MM.1S (cell line): Measurements from ENCODE around the gene TUBB6.

Experiments used
- CTCF ChIP-seq: fragments of 300-600 bp; sonication (generic); IDR thresholded peaks from 2 replicates; pipeline ENCODE4 v1.5.1; 2016; ENCODE audit warnings: antibody characterized with exemption, low read length, mixed read lengths
- EZH2 ChIP-seq: fragments of 300-600 bp; sonication (generic); optimal IDR thresholded peaks from 2 replicates; pipeline ENCODE3; 2017; ENCODE audit warnings: low read depth, mild to moderate bottlenecking, antibody characterized with exemption, low read length, mixed read lengths

DNA sequence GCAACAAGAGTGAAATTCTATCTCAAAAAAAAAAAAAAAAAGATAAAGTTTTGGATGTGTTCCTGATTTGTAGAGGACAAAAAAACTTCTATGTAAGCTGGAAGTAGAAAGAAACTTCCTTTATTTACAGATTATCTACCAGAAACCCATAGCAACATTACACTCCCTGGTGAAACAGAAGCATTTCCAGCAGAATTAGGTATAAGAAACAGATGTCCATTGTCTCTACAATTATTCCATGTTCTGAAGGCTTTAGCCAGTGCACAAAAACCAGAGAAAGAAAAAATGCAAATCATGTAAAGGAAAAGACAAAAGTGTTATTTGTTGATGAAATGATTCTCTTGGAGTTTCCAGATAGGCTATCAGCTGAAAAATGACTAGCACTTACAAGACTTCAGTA, 4.9 kb downstream of the TUBB6 start:
- TF ChIP-seq CTCF, result no peak
- no peak for TF ChIP-seq EZH2
